ENCODE results near the gene MYO1B. TPM values are rescaled to one million over a fixed set of nuclear protein-coding genes. Genes with fewer than 3 reads are reported as not detected.

MYO1B gene
- polyA plus RNA-seq, 1 donor (not counting 4 experiments of a cell fraction or from before 2014, with no cell fraction given) = 277 TPM

DNA sequence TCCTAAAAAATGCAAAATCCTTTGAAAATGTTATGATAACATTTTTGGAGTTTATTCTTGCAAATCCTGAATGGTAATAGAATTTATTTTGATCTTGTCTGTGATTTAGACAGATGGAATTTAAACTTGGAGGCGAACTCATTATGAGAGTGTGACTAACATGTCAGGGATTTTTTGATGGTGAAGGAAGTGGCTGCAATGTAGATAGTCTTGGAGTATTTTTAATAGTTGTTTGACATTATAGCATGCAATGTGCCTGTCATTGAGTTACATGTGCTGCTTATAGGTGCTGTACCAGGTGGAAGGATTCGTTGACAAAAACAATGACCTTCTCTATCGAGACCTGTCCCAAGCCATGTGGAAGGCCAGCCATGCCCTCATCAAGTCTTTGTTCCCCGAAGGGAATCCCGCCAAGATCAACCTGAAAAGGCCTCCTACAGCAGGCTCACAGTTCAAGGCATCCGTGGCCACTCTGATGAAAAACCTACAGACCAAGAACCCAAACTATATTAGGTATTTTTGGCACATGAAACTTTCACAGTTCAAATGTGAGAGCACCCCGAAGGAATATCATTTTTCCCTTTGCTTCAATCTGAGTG, 141.8 kb downstream of the MYO1B start:
- Histone ChIP-seq H4K20me1 (ENCODE audit: control insufficient read depth, extremely low read depth, insufficient read depth, low read length) (no peaks in the 10 kb centered on the region), H3K4me2 (ENCODE audit: control insufficient read depth, extremely low read depth, insufficient read depth, low read depth, low read length) (no peak overlapping the region), H3K4me1 (ENCODE audit: control insufficient read depth, extremely low read depth, insufficient read depth, low read length) (peaks cover 25% of the 10 kb centered on the region), H3K4me3 (ENCODE audit: control insufficient read depth in 2 of 3, extremely low read depth in 1 of 3, insufficient read depth in 2 of 3, low read depth in 1 of 3, low read length in 3 of 3) (no peak overlapping the region), H3K9me1 (ENCODE audit: control insufficient read depth, extremely low read depth, insufficient read depth, low read length) (no peaks in the 10 kb centered on the region), H3K27ac (ENCODE audit: control insufficient read depth, insufficient read depth, low read length) (peak overlapping the region; percentile 13), H3K9ac (ENCODE audit: control insufficient read depth, extremely low read depth, insufficient read depth, low read length) (no peak overlapping the region), H3K27me3 (ENCODE audit: control insufficient read depth, extremely low read depth, insufficient read depth, low read length) (no peaks in the 10 kb centered on the region), H3K9me3 (ENCODE audit: control insufficient read depth, low read depth, low read length) (no peaks in the 10 kb centered on the region), H2AFZ (ENCODE audit: control insufficient read depth, low read length) (no peak overlapping the region), H3K79me2 (ENCODE audit: control insufficient read depth, insufficient read depth, low read length) (peaks cover 3% of the 10 kb centered on the region), H3K36me3 (ENCODE audit: control insufficient read depth in 2 of 2, extremely low read depth in 1 of 2, insufficient read depth in 2 of 2, low read length in 2 of 2) (peaks cover 30 to 47% of the 10 kb centered on the region in 2 experiments)
- DNase-seq (ENCODE audit: low read depth, low spot score) (no peak), FAIRE-seq (peak; percentile 65)
- dilution Hi-C loops (cut with MboI; ENCODE audit: extremely low pct_ligation_motif_present, low sequenced_read_pairs) = no loop called here
- TF ChIP-seq, protein P1, sequence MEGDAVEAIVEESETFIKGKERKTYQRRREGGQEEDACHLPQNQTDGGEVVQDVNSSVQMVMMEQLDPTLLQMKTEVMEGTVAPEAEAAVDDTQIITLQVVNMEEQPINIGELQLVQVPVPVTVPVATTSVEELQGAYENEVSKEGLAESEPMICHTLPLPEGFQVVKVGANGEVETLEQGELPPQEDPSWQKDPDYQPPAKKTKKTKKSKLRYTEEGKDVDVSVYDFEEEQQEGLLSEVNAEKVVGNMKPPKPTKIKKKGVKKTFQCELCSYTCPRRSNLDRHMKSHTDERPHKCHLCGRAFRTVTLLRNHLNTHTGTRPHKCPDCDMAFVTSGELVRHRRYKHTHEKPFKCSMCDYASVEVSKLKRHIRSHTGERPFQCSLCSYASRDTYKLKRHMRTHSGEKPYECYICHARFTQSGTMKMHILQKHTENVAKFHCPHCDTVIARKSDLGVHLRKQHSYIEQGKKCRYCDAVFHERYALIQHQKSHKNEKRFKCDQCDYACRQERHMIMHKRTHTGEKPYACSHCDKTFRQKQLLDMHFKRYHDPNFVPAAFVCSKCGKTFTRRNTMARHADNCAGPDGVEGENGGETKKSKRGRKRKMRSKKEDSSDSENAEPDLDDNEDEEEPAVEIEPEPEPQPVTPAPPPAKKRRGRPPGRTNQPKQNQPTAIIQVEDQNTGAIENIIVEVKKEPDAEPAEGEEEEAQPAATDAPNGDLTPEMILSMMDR (optimal IDR thresholded peaks at IDR 0.05 in 1 of 3, IDR thresholded peaks at IDR 0.05 in 1 of 3, conservative IDR thresholded peaks at IDR 0.05 in 1 of 3; ENCODE audit: extremely low read depth in 1 of 3, insufficient read depth in 2 of 3, low read length in 3 of 3) = no peak
- no peak for TF ChIP-seq EZH2 (IDR thresholded peaks at IDR 0.05; ENCODE audit: low read length)

DNA sequence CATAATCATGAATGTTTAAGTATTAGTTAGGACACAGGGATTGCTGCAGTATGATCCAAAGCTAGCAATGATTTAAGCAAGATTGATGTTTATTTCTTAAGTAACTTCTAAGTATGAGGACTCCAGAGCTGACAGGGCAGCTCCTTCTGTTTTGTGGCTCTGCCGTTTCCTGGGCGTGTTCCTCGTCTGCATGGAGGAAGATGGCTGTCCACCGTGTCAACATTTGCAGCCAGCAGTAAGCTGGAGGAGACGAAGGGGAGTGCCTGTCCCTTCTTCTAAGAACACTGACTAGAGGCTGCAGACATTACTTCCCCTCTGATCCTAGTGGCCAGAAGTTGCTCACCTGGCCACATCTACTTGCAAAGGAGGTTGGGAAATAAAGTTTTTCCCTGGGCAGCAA, 144.1 kb downstream of the MYO1B start:
- no peaks in the 10 kb centered on the region for H3K9me1 ChIP-seq (ENCODE audit: control insufficient read depth, extremely low read depth, insufficient read depth, low read length)
- peaks cover 25% of the 10 kb centered on the region for H3K4me1 ChIP-seq (ENCODE audit: control insufficient read depth, extremely low read depth, insufficient read depth, low read length)
- FAIRE-seq (no peak), DNase-seq (ENCODE audit: low read depth, low spot score) (no peak)
- H2AFZ ChIP-seq (ENCODE audit: control insufficient read depth, low read length) = no peak overlapping the region
- no peaks in the 10 kb centered on the region for H3K27me3 ChIP-seq (ENCODE audit: control insufficient read depth, extremely low read depth, insufficient read depth, low read length)
- H3K36me3 ChIP-seq (ENCODE audit: control insufficient read depth in 2 of 2, extremely low read depth in 1 of 2, insufficient read depth in 2 of 2, low read length in 2 of 2) = peaks cover 30 to 55% of the 10 kb centered on the region in 2 experiments
- H3K27ac ChIP-seq (ENCODE audit: control insufficient read depth, insufficient read depth, low read length) = no peak overlapping the region
- dilution Hi-C loops (cut with MboI; ENCODE audit: extremely low pct_ligation_motif_present, low sequenced_read_pairs) = no loop called here
- H4K20me1 ChIP-seq (ENCODE audit: control insufficient read depth, extremely low read depth, insufficient read depth, low read length) = no peaks in the 10 kb centered on the region
- H3K9ac ChIP-seq (ENCODE audit: control insufficient read depth, extremely low read depth, insufficient read depth, low read length) = no peak overlapping the region
- no peak overlapping the region for H3K4me2 ChIP-seq (ENCODE audit: control insufficient read depth, extremely low read depth, insufficient read depth, low read depth, low read length)
- no peaks in the 10 kb centered on the region for H3K9me3 ChIP-seq (ENCODE audit: control insufficient read depth, low read depth, low read length)
- no peak overlapping the region for H3K4me3 ChIP-seq (ENCODE audit: control insufficient read depth in 2 of 3, extremely low read depth in 1 of 3, insufficient read depth in 2 of 3, low read depth in 1 of 3, low read length in 3 of 3)
- peaks cover 3% of the 10 kb centered on the region for H3K79me2 ChIP-seq (ENCODE audit: control insufficient read depth, insufficient read depth, low read length)
- TF ChIP-seq, protein P1 (optimal IDR thresholded peaks at IDR 0.05 in 1 of 3, IDR thresholded peaks at IDR 0.05 in 1 of 3, conservative IDR thresholded peaks at IDR 0.05 in 1 of 3; ENCODE audit: extremely low read depth in 1 of 3, insufficient read depth in 2 of 3, low read length in 3 of 3) = no peak
- no peak for TF ChIP-seq EZH2 (IDR thresholded peaks at IDR 0.05; ENCODE audit: low read length)
